ENCODE data around the gene SLC25A22. TPM values are rescaled to one million over a fixed set of nuclear protein-coding genes. Genes with fewer than 3 reads are reported as not detected.
A peak's percentile ranks its signal among the peaks of the same experiment; 100 is the strongest.

SLC25A22 gene
- polyA plus RNA-seq, 1 of the 3 experiments (the other 2 are of a cell fraction) = 50.9 TPM

GRCh38 chr11:764322-765024 lies 33.6 kb downstream of the SLC25A22 start:
- peaks cover 9% of the 10 kb centered on the region for H4K20me1 ChIP-seq (ENCODE audit: insufficient read depth)
- H3K9ac ChIP-seq = no peak overlapping the region
- H2AFZ ChIP-seq (ENCODE audit: low read depth) = no peak overlapping the region
- POLR2A ChIA-PET = interaction anchor here (0.9 kb wide), 1 partner anchor 17 kb away, joined by 3 read pairs; the partner anchor contains the start of gene TALDO1
- peaks cover 28% of the 10 kb centered on the region for H3F3A ChIP-seq (replicated peaks; ENCODE audit: insufficient read depth)
- peaks cover 4% of the 10 kb centered on the region; the same call in 1 of the 2 replicates for H3K79me2 ChIP-seq (ENCODE audit: insufficient read depth)
- DNase-seq = peak; percentile 24
- no peaks in the 10 kb centered on the region for H3K9me3 ChIP-seq
- no peak for TF ChIP-seq ZBTB33 (IDR thresholded peaks at IDR 0.05; ENCODE audit: borderline replicate concordance, low read depth)
- no peak overlapping the region for H3K4me2 ChIP-seq
- H3K4me3 ChIP-seq (ENCODE audit: low read depth in 2 of 2, low read length in 1 of 2) = no peak overlapping the region
- no peaks in the 10 kb centered on the region for H3K9me2 ChIP-seq
- CTCF ChIA-PET = interaction anchor here (0.7 to 6.3 kb wide), 12 partner anchors 9 to 409 kb away, joined by 3 to 31 read pairs (median 4); partner anchors contain the start of genes GATD1 and TALDO1
- H3K4me1 ChIP-seq (ENCODE audit: control insufficient read depth in 1 of 2, insufficient read depth in 2 of 2, low read depth in 1 of 2, low read length in 1 of 2) = peaks cover 5 to 9% of the 10 kb centered on the region in 2 experiments; a peak in 2 of 4 replicates
- peaks cover 21 to 44% of the 10 kb centered on the region in 2 experiments for H3K36me3 ChIP-seq (replicated peaks in 1 of 2; ENCODE audit: control insufficient read depth in 1 of 2, insufficient read depth in 2 of 2, low read length in 1 of 2)
- H3K27me3 ChIP-seq (ENCODE audit: insufficient read depth) = no peaks in the 10 kb centered on the region
- WGBS (ENCODE audit: low lambda C conversion rate) = 91% methylated on average over 17 of the region's 18 CpGs
- H3K27ac ChIP-seq (ENCODE audit: low read depth in 2 of 2, low read length in 1 of 2) = no peak overlapping the region

GRCh38 chr11:763549-764321 lies 34.3 kb downstream of the SLC25A22 start:
- Histone ChIP-seq H3K4me1 (ENCODE audit: control insufficient read depth in 1 of 2, insufficient read depth in 2 of 2, low read depth in 1 of 2, low read length in 1 of 2) (peaks cover 5 to 9% of the 10 kb centered on the region in 2 experiments; a peak in 2 of 4 replicates), H3K9me3 (no peaks in the 10 kb centered on the region), H3K79me2 (ENCODE audit: insufficient read depth) (peaks cover under 1% of the 10 kb centered on the region; the same call in 1 of the 2 replicates), H3K27me3 (ENCODE audit: insufficient read depth) (no peaks in the 10 kb centered on the region), H2AFZ (ENCODE audit: low read depth) (no peak overlapping the region), H3K27ac (ENCODE audit: low read depth in 2 of 2, low read length in 1 of 2) (no peak overlapping the region), H3K4me2 (no peak overlapping the region), H3K36me3 (replicated peaks in 1 of 2; ENCODE audit: control insufficient read depth in 1 of 2, insufficient read depth in 2 of 2, low read length in 1 of 2) (peaks cover 24 to 42% of the 10 kb centered on the region in 2 experiments), H4K20me1 (ENCODE audit: insufficient read depth) (peaks cover 9% of the 10 kb centered on the region), H3K9ac (no peak overlapping the region), H3K9me2 (no peaks in the 10 kb centered on the region), H3K4me3 (ENCODE audit: low read depth in 2 of 2, low read length in 1 of 2) (no peak overlapping the region), H3F3A (replicated peaks; ENCODE audit: insufficient read depth) (peaks cover 28% of the 10 kb centered on the region)
- POLR2A ChIA-PET = interaction anchor here (0.9 to 1.1 kb wide), 2 partner anchors 16 to 26 kb away, joined by 3 read pairs; partner anchors contain the start of genes CEND1 and TALDO1
- TF ChIP-seq TAF1 (IDR thresholded peaks at IDR 0.05; ENCODE audit: borderline replicate concordance, low read depth, low read length) = no peak
- no peak for TF ChIP-seq RCOR1 (IDR thresholded peaks at IDR 0.05; ENCODE audit: low read length)
- TF ChIP-seq JUND (IDR thresholded peaks at IDR 0.05) = no peak
- TF ChIP-seq NFIC (IDR thresholded peaks at IDR 0.05; ENCODE audit: borderline replicate concordance) = no peak
- TF ChIP-seq RAD21 (IDR thresholded peaks at IDR 0.05; ENCODE audit: low read length) = no peak
- TF ChIP-seq, protein P1, sequence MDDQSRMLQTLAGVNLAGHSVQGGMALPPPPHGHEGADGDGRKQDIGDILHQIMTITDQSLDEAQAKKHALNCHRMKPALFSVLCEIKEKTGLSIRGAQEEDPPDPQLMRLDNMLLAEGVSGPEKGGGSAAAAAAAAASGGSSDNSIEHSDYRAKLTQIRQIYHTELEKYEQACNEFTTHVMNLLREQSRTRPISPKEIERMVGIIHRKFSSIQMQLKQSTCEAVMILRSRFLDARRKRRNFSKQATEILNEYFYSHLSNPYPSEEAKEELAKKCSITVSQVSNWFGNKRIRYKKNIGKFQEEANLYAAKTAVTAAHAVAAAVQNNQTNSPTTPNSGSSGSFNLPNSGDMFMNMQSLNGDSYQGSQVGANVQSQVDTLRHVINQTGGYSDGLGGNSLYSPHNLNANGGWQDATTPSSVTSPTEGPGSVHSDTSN (IDR thresholded peaks at IDR 0.05) = no peak
- TF ChIP-seq SIN3A (IDR thresholded peaks at IDR 0.05; ENCODE audit: borderline replicate concordance, low read depth, low read length) = no peak
- CTCF ChIA-PET = interaction anchor here (0.7 to 6.3 kb wide), 11 partner anchors 10 to 208 kb away, joined by 3 to 31 read pairs (median 4); partner anchors contain the start of genes GATD1 and TALDO1
- WGBS (ENCODE audit: low lambda C conversion rate) = 97% methylated on average over 17 of the region's 22 CpGs
- DNase-seq = peak; percentile 27
